A673 (cell line): ENCODE data around the gene SORCS1. TPM values are rescaled to one million over a fixed set of nuclear protein-coding genes. Genes with fewer than 3 reads are reported as not detected.

Experiments used
- BruUV-seq: library from RNA; stranded (reverse); fragments of 400-500 nt; replicated peaks from 2 replicates; lab custom pipeline; 2021; lab: Mats Ljungman, UMichigan
- CTCF ChIA-PET: fragments of 300-600 bp; sonication (Branson Sonifier 250); formaldehyde crosslinking; loops from one replicate; lab custom pipeline; 2022; ENCODE audit warnings: antibody characterized with exemption; lab: Charles Lee
- POLR2A ChIA-PET: fragments of 300-600 bp; sonication (Branson Sonifier 250); formaldehyde crosslinking; loops from one replicate; lab custom pipeline; 2022; ENCODE audit warnings: antibody characterized with exemption; ENCODE audit not compliant: low non-redundant PET; lab: Charles Lee
- DNase-seq: peaks from one replicate; pipeline ENCODE4 v3.0.0-alpha.2; 2015; ENCODE audit warnings: low spot score
- H3K27ac ChIP-seq: fragments of 200-600 bp; sonication (generic); 2 replicates; pipeline ENCODE4 v1.5.1; 2016; ENCODE audit warnings: mixed run types, low read depth, mild to moderate bottlenecking, mixed read lengths, antibody characterized with exemption, low read length; ENCODE audit not compliant: poor library complexity, severe bottlenecking
- H3K27me3 ChIP-seq: fragments of 200-600 bp; sonication (generic); replicated peaks from 2 replicates; pipeline ENCODE4 v1.6.1; 2017; ENCODE audit warnings: mixed run types, low read depth, mild to moderate bottlenecking, mixed read lengths, antibody characterized with exemption, low read length; ENCODE audit not compliant: insufficient read depth, poor library complexity
- H3K36me3 ChIP-seq: fragments of 200-600 bp; sonication (generic); 2 replicates; pipeline ENCODE4 v1.6.1; 2016; ENCODE audit warnings: mixed run types, mild to moderate bottlenecking, mixed read lengths, antibody characterized with exemption, low read length; ENCODE audit not compliant: insufficient read depth, poor library complexity, severe bottlenecking
- H3K4me1 ChIP-seq: fragments of 200-600 bp; sonication (generic); 2 replicates; pipeline ENCODE4 v1.6.1; 2017; ENCODE audit warnings: mixed run types, mild to moderate bottlenecking, mixed read lengths, antibody characterized with exemption, low read length; ENCODE audit not compliant: insufficient read depth, poor library complexity, severe bottlenecking
- H3K4me3 ChIP-seq: fragments of 200-600 bp; sonication (generic); 2 replicates; pipeline ENCODE4 v1.5.1; 2016; ENCODE audit warnings: low read depth, mixed run types, mild to moderate bottlenecking, mixed read lengths, low read length; ENCODE audit not compliant: poor library complexity, severe bottlenecking
- H3K9me3 ChIP-seq: fragments of 200-600 bp; sonication (generic); 2 replicates; pipeline ENCODE4 v1.6.1; 2016; ENCODE audit warnings: mixed run types, low read depth, mild to moderate bottlenecking, mixed read lengths, antibody characterized with exemption, low read length; ENCODE audit not compliant: poor library complexity, severe bottlenecking
- EZH2 ChIP-seq: fragments of 200-600 bp; sonication (generic); IDR thresholded peaks from 2 replicates; pipeline ENCODE4 v1.6.1; 2017; ENCODE audit warnings: borderline replicate concordance, low read depth, mild to moderate bottlenecking, mixed read lengths, antibody characterized with exemption, low read length; ENCODE audit not compliant: poor library complexity, severe bottlenecking
- intact Hi-C: fragments of 100-400 bp; cut with micrococcal nuclease; formaldehyde crosslinking; loops from one replicate; pipeline ENCODE4 v1.10.0; 2022; ENCODE audit not compliant: unreplicated experiment
- total RNA-seq: library from RNA; stranded (reverse); gene quantifications from 2 replicates; pipeline ENCODE4 v1.2.3, GENCODE V29; 2021
- TF ChIP-seq, protein P1 (sequence below): fragments of 300-800, 200-600 bp; sonication (generic); conservative IDR thresholded peaks from 2 replicates; pipeline ENCODE4 v1.5.1; 2017; ENCODE audit warnings: low read depth, mild to moderate bottlenecking, antibody characterized with exemption, low read length, moderate library complexity, mixed read lengths

SORCS1 gene
- total RNA-seq, 1 experiment from 2014 or later, result 0.34 TPM

DNA sequence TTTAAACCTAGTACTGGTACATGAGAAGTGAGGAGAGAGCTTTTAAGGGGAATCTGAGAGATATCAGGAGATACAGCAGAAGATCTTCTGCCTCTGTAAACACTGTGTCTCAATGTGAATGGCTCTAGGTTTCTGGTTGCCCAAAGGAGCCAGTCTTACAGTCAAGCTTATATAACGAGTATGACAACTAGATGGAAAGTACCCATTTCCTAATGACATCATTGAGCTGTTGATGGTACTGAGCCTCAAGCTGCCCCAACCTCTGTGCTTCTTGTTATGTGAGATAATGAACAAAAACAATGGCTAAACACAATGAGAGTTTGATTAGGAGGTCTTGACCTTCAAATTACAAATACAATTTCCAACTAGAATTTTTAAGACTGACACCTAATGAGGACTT lies 451.5 kb downstream of the SORCS1 start:
- BruUV-seq, result no TSS peak
- Histone ChIP-seq H3K27me3 (no peaks in the 10 kb centered on the region), H3K27ac (no peak overlapping the region), H3K4me1 (no peaks in the 10 kb centered on the region), H3K4me3 (no peak overlapping the region), H3K36me3 (no peaks in the 10 kb centered on the region), H3K9me3 (no peaks in the 10 kb centered on the region)
- intact Hi-C loops, result loop anchor here (10.0 kb wide), 1 partner anchor 302 kb away; no protein-coding TSS in a partner anchor
- no peak for DNase-seq
- ChIA-PET CTCF (no interaction called here), POLR2A (no interaction called here)
- no peak for TF ChIP-seq EZH2
- TF ChIP-seq, protein P1, sequence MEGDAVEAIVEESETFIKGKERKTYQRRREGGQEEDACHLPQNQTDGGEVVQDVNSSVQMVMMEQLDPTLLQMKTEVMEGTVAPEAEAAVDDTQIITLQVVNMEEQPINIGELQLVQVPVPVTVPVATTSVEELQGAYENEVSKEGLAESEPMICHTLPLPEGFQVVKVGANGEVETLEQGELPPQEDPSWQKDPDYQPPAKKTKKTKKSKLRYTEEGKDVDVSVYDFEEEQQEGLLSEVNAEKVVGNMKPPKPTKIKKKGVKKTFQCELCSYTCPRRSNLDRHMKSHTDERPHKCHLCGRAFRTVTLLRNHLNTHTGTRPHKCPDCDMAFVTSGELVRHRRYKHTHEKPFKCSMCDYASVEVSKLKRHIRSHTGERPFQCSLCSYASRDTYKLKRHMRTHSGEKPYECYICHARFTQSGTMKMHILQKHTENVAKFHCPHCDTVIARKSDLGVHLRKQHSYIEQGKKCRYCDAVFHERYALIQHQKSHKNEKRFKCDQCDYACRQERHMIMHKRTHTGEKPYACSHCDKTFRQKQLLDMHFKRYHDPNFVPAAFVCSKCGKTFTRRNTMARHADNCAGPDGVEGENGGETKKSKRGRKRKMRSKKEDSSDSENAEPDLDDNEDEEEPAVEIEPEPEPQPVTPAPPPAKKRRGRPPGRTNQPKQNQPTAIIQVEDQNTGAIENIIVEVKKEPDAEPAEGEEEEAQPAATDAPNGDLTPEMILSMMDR, result no peak

DNA sequence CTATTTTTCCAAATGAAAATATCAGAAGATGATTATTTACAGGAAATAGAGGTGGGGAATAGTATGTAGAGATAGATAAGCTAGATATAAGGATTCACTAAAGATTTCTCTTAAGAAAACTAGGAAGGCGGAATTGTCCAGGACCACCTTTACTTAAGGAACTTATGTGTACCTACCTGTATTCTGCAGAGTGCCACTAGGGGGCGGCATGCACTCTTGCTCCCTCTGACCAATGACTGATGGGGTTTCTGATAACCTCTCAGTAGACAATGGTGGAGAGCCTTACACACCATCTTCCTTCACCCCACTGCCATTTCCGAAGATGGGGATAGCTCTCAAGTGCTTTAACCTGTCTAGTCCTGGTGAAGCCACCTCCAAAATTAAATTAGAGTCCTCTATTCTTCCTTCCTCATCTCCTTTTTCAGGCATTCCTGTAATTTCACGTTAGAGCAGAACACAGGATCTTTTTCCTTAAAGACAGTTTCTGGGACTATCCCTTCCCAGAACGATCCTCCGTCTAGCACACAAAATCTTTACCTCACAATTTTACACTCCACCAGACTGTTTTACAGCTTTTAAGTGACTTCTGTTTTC lies 453.1 kb downstream of the SORCS1 start:
- intact Hi-C loops, result loop anchor here (10.0 kb wide), 1 partner anchor 303 kb away; no protein-coding TSS in a partner anchor
- H3K36me3 ChIP-seq, result no peaks in the 10 kb centered on the region
- H3K27me3 ChIP-seq, result no peaks in the 10 kb centered on the region
- DNase-seq, result peak; percentile 70
- CTCF ChIA-PET, result no interaction called here
- no peak for TF ChIP-seq EZH2
- TF ChIP-seq, protein P1, result peak; percentile 96
- POLR2A ChIA-PET, result no interaction called here
- no TSS peak for BruUV-seq
- no peaks in the 10 kb centered on the region for H3K9me3 ChIP-seq
- no peak overlapping the region for H3K27ac ChIP-seq
- H3K4me3 ChIP-seq, result no peak overlapping the region
- no peaks in the 10 kb centered on the region for H3K4me1 ChIP-seq

DNA sequence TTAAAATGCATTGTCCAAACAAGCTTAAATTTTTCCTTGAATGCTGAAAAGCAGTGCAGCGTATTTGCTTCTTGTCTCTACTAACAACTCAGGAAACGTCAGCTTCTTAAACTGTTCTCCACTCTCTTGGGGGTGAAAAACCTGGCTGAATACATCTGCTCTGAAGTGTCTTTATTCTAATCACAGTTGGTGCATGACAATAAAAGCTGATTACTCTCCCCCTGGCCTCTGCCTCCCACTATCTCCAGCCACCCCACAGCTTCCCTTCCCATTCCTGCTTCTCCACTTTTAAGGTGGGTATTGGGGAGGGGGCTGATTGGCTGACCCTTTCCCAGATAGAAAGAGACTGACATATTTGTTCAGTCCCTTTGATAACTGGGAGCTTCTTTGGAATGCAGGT lies 456.0 kb downstream of the SORCS1 start:
- DNase-seq, result no peak
- H3K4me3 ChIP-seq, result no peak overlapping the region
- intact Hi-C loops, result loop anchor here (10.0 kb wide), 2 partner anchors 304 to 1836 kb away; no protein-coding TSS in a partner anchor
- no peak for TF ChIP-seq EZH2
- TF ChIP-seq, protein P1, result no peak
- no TSS peak for BruUV-seq
- H3K36me3 ChIP-seq, result no peaks in the 10 kb centered on the region
- no peaks in the 10 kb centered on the region for H3K9me3 ChIP-seq
- H3K4me1 ChIP-seq, result no peaks in the 10 kb centered on the region
- no peaks in the 10 kb centered on the region for H3K27me3 ChIP-seq
- no peak overlapping the region for H3K27ac ChIP-seq
- POLR2A ChIA-PET, result no interaction called here
- CTCF ChIA-PET, result no interaction called here
